ENCODE data around the gene CHI3L2.

DNA sequence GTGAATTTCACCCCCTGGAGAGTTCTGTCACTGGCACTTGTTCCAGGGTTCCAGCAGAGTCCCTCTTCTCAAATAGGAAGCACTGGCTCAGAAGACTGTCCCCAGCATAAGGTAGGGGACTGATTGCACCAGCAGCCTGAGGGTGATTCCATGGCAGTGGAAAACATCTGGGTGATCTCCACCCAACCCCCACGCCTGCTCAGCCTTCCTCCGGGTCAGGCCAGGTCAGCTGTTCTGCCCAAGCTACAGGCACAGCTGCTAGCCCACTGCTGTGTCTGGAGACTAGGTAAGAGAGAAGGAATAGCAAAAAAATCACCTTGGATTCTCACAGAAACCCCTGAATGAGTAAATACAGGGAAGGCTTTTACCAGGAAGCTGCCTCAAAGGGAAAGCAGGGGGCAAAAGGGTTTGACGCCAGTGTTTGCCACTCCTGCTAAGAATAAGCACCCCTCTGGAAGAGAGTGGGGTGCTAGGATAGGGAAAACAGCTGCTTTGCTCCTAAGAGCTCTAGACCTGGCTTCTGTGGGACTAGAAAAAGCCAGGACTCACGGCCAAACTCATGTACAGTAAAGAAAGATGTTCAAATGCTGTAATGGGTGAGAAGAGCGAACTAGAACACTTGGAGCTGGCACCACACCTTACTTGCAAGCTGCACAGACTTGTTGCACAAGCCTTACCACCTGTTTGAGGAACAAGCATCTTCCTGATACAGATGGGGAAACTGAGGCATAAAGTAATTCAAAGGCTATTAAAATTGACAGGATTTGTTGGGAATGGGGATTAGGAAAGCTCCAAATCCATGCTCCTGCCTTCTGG, 26.0 kb upstream of the CHI3L2 start:
- TF ChIP-seq POLR2A (IDR thresholded peaks at IDR 0.05; ENCODE audit: low read length) (no peak), GATA1 (IDR thresholded peaks at IDR 0.05; ENCODE audit: low read depth, low read length) (no peak)
